K562 (cell line): ENCODE results near the gene NUP205. TPM values are rescaled to one million over a fixed set of nuclear protein-coding genes. Genes with fewer than 3 reads are reported as not detected.

Experiments used
- ATAC-seq: fragments of 200-7000 bp; cut with Tn5 transposase; 3 replicates; pipeline ENCODE4 v1.9.1; 2020; ENCODE audit warnings: moderate library complexity
- BruUV-seq: library from RNA; stranded (reverse); fragments of 400-500 nt; replicated peaks from 2 replicates; lab custom pipeline; 2021; lab: Mats Ljungman, UMichigan
- CTCF ChIA-PET: fragments of 300-600 bp; formaldehyde crosslinking; extraction: SDS; loops from one replicate; lab custom pipeline; 2021; ENCODE audit warnings: low intra/inter-chr PET ratio; lab: Yijun Ruan, JAX
- POLR2A ChIA-PET: fragments of 300-600, 350-650 bp; sonication (Branson Sonifier 250); formaldehyde crosslinking; extraction: SDS; loops from one replicate; lab custom pipeline; 2021; ENCODE audit warnings: antibody characterized with exemption, inconsistent platforms; lab: Yijun Ruan, JAX
- DNase-seq, 4 experiments: peaks; one replicate each; pipeline versions ENCODE4 v3.0.0 to v3.0.0-alpha.2; 2011 to 2018; ENCODE audit warnings: low spot score in 3 of 4, mixed read lengths in 3 of 4; ENCODE audit errors: extremely low read depth in 1 of 4
- FAIRE-seq: peaks from 2 replicates; lab custom pipeline; 2011; peaks lifted over from hg19 to GRCh38; lab: Jason Lieb, UNC
- H2AFZ ChIP-seq: 2 replicates; pipeline ENCODE4 v1.6.0; 2011; ENCODE audit warnings: low read depth, low read length, control low read depth, inconsistent platforms
- H3K27ac ChIP-seq: fragments of 200-600 bp; 3 replicates; pipeline ENCODE4 v1.8.0; 2011; ENCODE audit warnings: low read depth, mild to moderate bottlenecking, control low read depth, inconsistent platforms, low read length, moderate library complexity, mixed read lengths; ENCODE audit errors: extremely low read depth
- H3K27me3 ChIP-seq, 2 experiments: fragments of 300-600 bp in 1 of 2; 2 replicates in 1 of 2; 3 replicates in 1 of 2; pipeline versions ENCODE4 v1.6.0 to v1.8.0; 2011; ENCODE audit warnings: inconsistent platforms in 2 of 2, low read length in 2 of 2, mild to moderate bottlenecking in 1 of 2, mixed read lengths in 1 of 2, moderate library complexity in 1 of 2; ENCODE audit not compliant: control insufficient read depth in 2 of 2, insufficient read depth in 2 of 2
- H3K36me3 ChIP-seq: fragments of 300-600 bp; 3 replicates; pipeline ENCODE4 v1.8.0; 2011; ENCODE audit warnings: mild to moderate bottlenecking, low read length, inconsistent platforms; ENCODE audit not compliant: control insufficient read depth, insufficient read depth
- H3K4me1 ChIP-seq, 2 experiments: fragments of 200-600 bp in 1 of 2; replicated peaks in 1 of 2; 2 replicates in 1 of 2; 3 replicates in 1 of 2; pipeline versions ENCODE4 v1.5.1 to v1.8.0; 2011; ENCODE audit warnings: inconsistent platforms in 2 of 2, low read length in 2 of 2, mild to moderate bottlenecking in 1 of 2, mixed read lengths in 1 of 2, moderate library complexity in 1 of 2; ENCODE audit not compliant: control insufficient read depth in 2 of 2, insufficient read depth in 2 of 2
- H3K4me2 ChIP-seq: 2 replicates; pipeline ENCODE4 v1.6.1; 2011; ENCODE audit warnings: low read length, control low read depth, inconsistent platforms, mixed read lengths; ENCODE audit not compliant: insufficient read depth
- H3K4me3 ChIP-seq: fragments of 200-600 bp; sonication (generic), shearing (Covaris generic); 2 replicates; pipeline ENCODE4 v1.5.1; 2016; ENCODE audit warnings: control low read depth, inconsistent platforms
- H3K79me2 ChIP-seq: fragments of 200-600 bp; 3 replicates; pipeline ENCODE4 v1.8.0; 2011; ENCODE audit warnings: low read length, inconsistent platforms; ENCODE audit not compliant: control insufficient read depth, insufficient read depth
- H3K9ac ChIP-seq, 2 experiments: 2 replicates each; pipeline versions ENCODE4 v1.6.0 to v1.6.1; 2011; ENCODE audit warnings: low read depth in 2 of 2, low read length in 2 of 2, control low read depth in 1 of 2, inconsistent platforms in 1 of 2, mild to moderate bottlenecking in 1 of 2, mixed read lengths in 1 of 2; ENCODE audit not compliant: insufficient read depth in 1 of 2
- H3K9me1 ChIP-seq: one replicate; pipeline ENCODE4 v1.6.0; 2011; ENCODE audit warnings: inconsistent platforms, mild to moderate bottlenecking, low read length, moderate library complexity; ENCODE audit not compliant: control insufficient read depth, insufficient read depth
- H3K9me3 ChIP-seq: replicated peaks from 2 replicates; pipeline ENCODE4 v1.5.1; 2011; ENCODE audit warnings: low read depth, low read length, inconsistent platforms; ENCODE audit not compliant: control insufficient read depth, insufficient read depth
- H4K20me1 ChIP-seq: replicated peaks from 2 replicates; pipeline ENCODE4 v1.6.1; 2011; ENCODE audit warnings: low read length, inconsistent platforms, mixed read lengths; ENCODE audit not compliant: control insufficient read depth, insufficient read depth
- EHMT2 ChIP-seq: fragments of 450-650 bp; IDR thresholded peaks from 2 replicates; pipeline ENCODE4 v1.6.1; 2018; ENCODE audit warnings: antibody characterized with exemption
- GABPB1 ChIP-seq: sonication (generic); formaldehyde crosslinking; IDR thresholded peaks from 2 replicates; pipeline ENCODE4 v1.8.0; 2022; ENCODE audit warnings: mild to moderate bottlenecking, missing genetic modification reagents
- KLF16 ChIP-seq: IDR thresholded peaks from 2 replicates; pipeline ENCODE4 v1.6.1; 2016; ENCODE audit warnings: antibody characterized with exemption
- TEAD4 ChIP-seq, 2 experiments: sonication (generic) in 1 of 2; formaldehyde crosslinking in 1 of 2; IDR thresholded peaks; 2 replicates each; pipeline versions ENCODE4 v1.6.1 to v1.8.0; 2012 to 2022; ENCODE audit warnings: borderline replicate concordance in 1 of 2, inconsistent platforms in 1 of 2, low read length in 1 of 2, mild to moderate bottlenecking in 1 of 2, missing genetic modification reagents in 1 of 2
- ZNF717 ChIP-seq: fragments of 250-450 bp; sonication (Bioruptor Pico); IDR thresholded peaks from 2 replicates; pipeline ENCODE4 v1.5.0; 2021
- WGBS: fragments of 100-300 bp; shearing (Covaris generic); methylation state at CpG from one replicate; pipeline ENCODE4 v1.1.6; 2016; ENCODE audit warnings: low coverage, mixed read lengths; ENCODE audit not compliant: insufficient coverage; ENCODE audit errors: missing lambda C conversion rate; 5-methylcytosine and 5-hydroxymethylcytosine counted together
- in situ Hi-C: fragments of 300-500 bp; cut with MboI; formaldehyde crosslinking; loops from 4 replicates; pipeline ENCODE4 v1.15.0; 2018; ENCODE audit warnings: inconsistent platforms, mixed read lengths
- intact Hi-C: fragments of 100-400 bp; cut with micrococcal nuclease; formaldehyde crosslinking; loops from 2 replicates; pipeline ENCODE4 v1.14.2; 2022
- polyA plus RNA-seq, 8 experiments: library from polyadenylated mRNA; depleted of rRNA in 4 of 8; stranded (reverse) in 5 of 8; unstranded in 3 of 8; fragments of >200 nt; fragmentation: Nextera tagmentation in 2 of 8; fragmentation: Illumina TruSeq in 1 of 8; extraction: Ambion mirVana in 2 of 8; extraction: Trizol in 1 of 8; gene quantifications; 2 replicates each; pipeline versions ENCODE4 v1.2.1 to v1.2.3, GENCODE V29; 2011 to 2014; ENCODE audit warnings: inconsistent platforms in 1 of 8, missing spikeins in 1 of 8
- total RNA-seq, 7 experiments: library from RNA; depleted of rRNA in 6 of 7; stranded (reverse); fragments of >200 nt in 6 of 7; fragmentation: Illumina TruSeq in 2 of 7; extraction: Trizol in 2 of 7; gene quantifications; 2 replicates each; pipeline versions ENCODE4 v1.2.1 to v1.2.3, GENCODE V29; 2011 to 2021; ENCODE audit warnings: low replicate concordance in 1 of 7
- TF ChIP-seq, protein P1 (sequence below), 3 experiments: IDR thresholded peaks in 2 of 3; conservative IDR thresholded peaks in 1 of 3; 2 replicates each; pipeline ENCODE4 v1.5.1; 2011 to 2012; ENCODE audit warnings: low read length in 3 of 3, mild to moderate bottlenecking in 3 of 3, control low read depth in 2 of 3, improper control_type of control experiment in 1 of 3, inconsistent platforms in 1 of 3, low read depth in 1 of 3, mixed read lengths in 1 of 3, moderate library complexity in 1 of 3; ENCODE audit not compliant: insufficient read depth in 2 of 3
- TF ChIP-seq, protein P2 (sequence below), 2 experiments: fragments of 150-350 bp in 1 of 2; IDR thresholded peaks; 2 replicates each; pipeline ENCODE4 v1.6.1; 2012 to 2016; ENCODE audit warnings: low read depth in 2 of 2, low read length in 2 of 2, mild to moderate bottlenecking in 1 of 2, moderate library complexity in 1 of 2
- TF ChIP-seq, protein P3 (sequence below): sonication (generic); formaldehyde crosslinking; IDR thresholded peaks from 2 replicates; pipeline ENCODE4 v1.9.0; 2022; ENCODE audit warnings: mild to moderate bottlenecking, missing genetic modification reagents
- TF ChIP-seq, protein P4 (sequence below): fragments of 450-650 bp; IDR thresholded peaks from 2 replicates; pipeline ENCODE4 v1.6.1; 2017; ENCODE audit warnings: antibody characterized with exemption, mild to moderate bottlenecking

Gene NUP205
- total and polyA plus RNA-seq, 9 of the 15 experiments (the other 6 are each of a cell fraction or from before 2014, with no cell fraction given), result 101 to 282 (median 193) TPM

DNA sequence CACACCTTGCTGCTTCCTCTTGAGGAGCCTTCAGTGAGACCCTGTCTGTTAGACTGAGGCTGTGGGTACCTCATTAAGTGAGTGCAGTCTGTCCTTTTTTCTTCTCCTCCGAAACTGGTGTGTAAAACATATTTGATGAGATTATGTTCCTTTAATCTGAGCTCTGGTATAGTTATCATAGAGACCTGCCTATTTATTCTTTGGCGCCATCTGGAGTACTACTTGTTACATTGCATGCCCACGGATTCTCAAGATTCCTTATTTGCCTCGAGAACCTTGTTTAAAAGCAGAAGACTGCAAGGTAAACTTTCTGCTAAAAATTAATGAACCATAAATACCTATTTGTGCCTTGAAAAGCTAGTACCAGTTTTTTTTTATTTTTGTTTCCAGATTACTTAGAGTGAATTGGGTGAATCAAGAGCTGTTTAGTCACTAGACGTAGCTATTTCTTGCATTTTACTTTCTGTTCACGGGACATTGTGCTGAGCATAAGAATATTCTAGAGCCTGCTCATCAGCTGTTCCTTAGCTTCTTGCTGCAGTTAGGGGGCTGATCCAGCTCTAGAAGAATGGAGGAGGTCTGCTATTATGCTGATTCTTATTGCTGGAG lies 87.7 kb downstream of the NUP205 start:
- intact Hi-C loops (loop anchor here (5.0 to 10.0 kb wide), 2 partner anchors 133 to 231 kb away; partner anchors contain the start of gene CNOT4), in situ Hi-C loops (loop anchor here (10.0 kb wide), 1 partner anchor 361 kb away; no protein-coding TSS in a partner anchor)
- Histone ChIP-seq H3K36me3 (peaks cover 92% of the 10 kb centered on the region), H3K9me1 (no peaks in the 10 kb centered on the region), H3K9ac (no peak overlapping the region), H2AFZ (no peak overlapping the region), H3K9me3 (no peaks in the 10 kb centered on the region), H4K20me1 (no peaks in the 10 kb centered on the region), H3K4me3 (no peak overlapping the region), H3K27me3 (no peaks in the 10 kb centered on the region), H3K4me2 (no peak overlapping the region), H3K4me1 (peaks cover under 1 to 6% of the 10 kb centered on the region in 2 experiments; a peak in 2 of 5 replicates), H3K27ac (no peak overlapping the region), H3K79me2 (no peaks in the 10 kb centered on the region)
- POLR2A ChIA-PET, result interaction anchor here (0.9 to 3.5 kb wide), 3 partner anchors 17 to 365 kb away, joined by 4 to 24 read pairs (median 6); partner anchors contain the start of gene STMP1
- ATAC-seq, result peak; percentile 81
- FAIRE-seq, result peak; percentile 75
- peak; percentile 42 to 61 (median 52) for DNase-seq
- CTCF ChIA-PET, result interaction anchor here (0.5 to 4.8 kb wide), 6 partner anchors 24 to 364 kb away, joined by 3 to 51 read pairs (median 6); no protein-coding TSS in a partner anchor
- BruUV-seq, result no TSS peak
- 64% methylated on average over 6 of the region's 6 CpGs for WGBS
- TF ChIP-seq, protein P1, sequence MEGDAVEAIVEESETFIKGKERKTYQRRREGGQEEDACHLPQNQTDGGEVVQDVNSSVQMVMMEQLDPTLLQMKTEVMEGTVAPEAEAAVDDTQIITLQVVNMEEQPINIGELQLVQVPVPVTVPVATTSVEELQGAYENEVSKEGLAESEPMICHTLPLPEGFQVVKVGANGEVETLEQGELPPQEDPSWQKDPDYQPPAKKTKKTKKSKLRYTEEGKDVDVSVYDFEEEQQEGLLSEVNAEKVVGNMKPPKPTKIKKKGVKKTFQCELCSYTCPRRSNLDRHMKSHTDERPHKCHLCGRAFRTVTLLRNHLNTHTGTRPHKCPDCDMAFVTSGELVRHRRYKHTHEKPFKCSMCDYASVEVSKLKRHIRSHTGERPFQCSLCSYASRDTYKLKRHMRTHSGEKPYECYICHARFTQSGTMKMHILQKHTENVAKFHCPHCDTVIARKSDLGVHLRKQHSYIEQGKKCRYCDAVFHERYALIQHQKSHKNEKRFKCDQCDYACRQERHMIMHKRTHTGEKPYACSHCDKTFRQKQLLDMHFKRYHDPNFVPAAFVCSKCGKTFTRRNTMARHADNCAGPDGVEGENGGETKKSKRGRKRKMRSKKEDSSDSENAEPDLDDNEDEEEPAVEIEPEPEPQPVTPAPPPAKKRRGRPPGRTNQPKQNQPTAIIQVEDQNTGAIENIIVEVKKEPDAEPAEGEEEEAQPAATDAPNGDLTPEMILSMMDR (IDR thresholded peaks at IDR 0.05 in 2 of 3, conservative IDR thresholded peaks at IDR 0.05 in 1 of 3; ENCODE audit: insufficient read depth in 2 of 3, low read depth in 1 of 3, low read length in 3 of 3), result peak; percentile 64 to 82 (median 70); a peak in 5 of 6 replicates
- TF ChIP-seq, protein P2, sequence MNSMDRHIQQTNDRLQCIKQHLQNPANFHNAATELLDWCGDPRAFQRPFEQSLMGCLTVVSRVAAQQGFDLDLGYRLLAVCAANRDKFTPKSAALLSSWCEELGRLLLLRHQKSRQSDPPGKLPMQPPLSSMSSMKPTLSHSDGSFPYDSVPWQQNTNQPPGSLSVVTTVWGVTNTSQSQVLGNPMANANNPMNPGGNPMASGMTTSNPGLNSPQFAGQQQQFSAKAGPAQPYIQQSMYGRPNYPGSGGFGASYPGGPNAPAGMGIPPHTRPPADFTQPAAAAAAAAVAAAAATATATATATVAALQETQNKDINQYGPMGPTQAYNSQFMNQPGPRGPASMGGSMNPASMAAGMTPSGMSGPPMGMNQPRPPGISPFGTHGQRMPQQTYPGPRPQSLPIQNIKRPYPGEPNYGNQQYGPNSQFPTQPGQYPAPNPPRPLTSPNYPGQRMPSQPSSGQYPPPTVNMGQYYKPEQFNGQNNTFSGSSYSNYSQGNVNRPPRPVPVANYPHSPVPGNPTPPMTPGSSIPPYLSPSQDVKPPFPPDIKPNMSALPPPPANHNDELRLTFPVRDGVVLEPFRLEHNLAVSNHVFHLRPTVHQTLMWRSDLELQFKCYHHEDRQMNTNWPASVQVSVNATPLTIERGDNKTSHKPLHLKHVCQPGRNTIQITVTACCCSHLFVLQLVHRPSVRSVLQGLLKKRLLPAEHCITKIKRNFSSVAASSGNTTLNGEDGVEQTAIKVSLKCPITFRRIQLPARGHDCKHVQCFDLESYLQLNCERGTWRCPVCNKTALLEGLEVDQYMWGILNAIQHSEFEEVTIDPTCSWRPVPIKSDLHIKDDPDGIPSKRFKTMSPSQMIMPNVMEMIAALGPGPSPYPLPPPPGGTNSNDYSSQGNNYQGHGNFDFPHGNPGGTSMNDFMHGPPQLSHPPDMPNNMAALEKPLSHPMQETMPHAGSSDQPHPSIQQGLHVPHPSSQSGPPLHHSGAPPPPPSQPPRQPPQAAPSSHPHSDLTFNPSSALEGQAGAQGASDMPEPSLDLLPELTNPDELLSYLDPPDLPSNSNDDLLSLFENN (IDR thresholded peaks at IDR 0.05; ENCODE audit: low read depth in 2 of 2, low read length in 2 of 2), result no peak
- no peak for TF ChIP-seq ZNF717 (CRISPR knock-in tag)
- TF ChIP-seq, protein P3, sequence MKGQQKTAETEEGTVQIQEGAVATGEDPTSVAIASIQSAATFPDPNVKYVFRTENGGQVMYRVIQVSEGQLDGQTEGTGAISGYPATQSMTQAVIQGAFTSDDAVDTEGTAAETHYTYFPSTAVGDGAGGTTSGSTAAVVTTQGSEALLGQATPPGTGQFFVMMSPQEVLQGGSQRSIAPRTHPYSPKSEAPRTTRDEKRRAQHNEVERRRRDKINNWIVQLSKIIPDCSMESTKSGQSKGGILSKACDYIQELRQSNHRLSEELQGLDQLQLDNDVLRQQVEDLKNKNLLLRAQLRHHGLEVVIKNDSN (CRISPR knock-in tag), result no peak
- TF ChIP-seq KLF16, result peak; percentile 47; the same call in 1 of the 2 replicates
- TF ChIP-seq, protein P4, sequence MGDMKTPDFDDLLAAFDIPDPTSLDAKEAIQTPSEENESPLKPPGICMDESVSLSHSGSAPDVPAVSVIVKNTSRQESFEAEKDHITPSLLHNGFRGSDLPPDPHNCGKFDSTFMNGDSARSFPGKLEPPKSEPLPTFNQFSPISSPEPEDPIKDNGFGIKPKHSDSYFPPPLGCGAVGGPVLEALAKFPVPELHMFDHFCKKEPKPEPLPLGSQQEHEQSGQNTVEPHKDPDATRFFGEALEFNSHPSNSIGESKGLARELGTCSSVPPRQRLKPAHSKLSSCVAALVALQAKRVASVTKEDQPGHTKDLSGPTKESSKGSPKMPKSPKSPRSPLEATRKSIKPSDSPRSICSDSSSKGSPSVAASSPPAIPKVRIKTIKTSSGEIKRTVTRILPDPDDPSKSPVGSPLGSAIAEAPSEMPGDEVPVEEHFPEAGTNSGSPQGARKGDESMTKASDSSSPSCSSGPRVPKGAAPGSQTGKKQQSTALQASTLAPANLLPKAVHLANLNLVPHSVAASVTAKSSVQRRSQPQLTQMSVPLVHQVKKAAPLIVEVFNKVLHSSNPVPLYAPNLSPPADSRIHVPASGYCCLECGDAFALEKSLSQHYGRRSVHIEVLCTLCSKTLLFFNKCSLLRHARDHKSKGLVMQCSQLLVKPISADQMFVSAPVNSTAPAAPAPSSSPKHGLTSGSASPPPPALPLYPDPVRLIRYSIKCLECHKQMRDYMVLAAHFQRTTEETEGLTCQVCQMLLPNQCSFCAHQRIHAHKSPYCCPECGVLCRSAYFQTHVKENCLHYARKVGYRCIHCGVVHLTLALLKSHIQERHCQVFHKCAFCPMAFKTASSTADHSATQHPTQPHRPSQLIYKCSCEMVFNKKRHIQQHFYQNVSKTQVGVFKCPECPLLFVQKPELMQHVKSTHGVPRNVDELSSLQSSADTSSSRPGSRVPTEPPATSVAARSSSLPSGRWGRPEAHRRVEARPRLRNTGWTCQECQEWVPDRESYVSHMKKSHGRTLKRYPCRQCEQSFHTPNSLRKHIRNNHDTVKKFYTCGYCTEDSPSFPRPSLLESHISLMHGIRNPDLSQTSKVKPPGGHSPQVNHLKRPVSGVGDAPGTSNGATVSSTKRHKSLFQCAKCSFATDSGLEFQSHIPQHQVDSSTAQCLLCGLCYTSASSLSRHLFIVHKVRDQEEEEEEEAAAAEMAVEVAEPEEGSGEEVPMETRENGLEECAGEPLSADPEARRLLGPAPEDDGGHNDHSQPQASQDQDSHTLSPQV, result no peak
- TF ChIP-seq EHMT2, result no peak
- 0 out of 2 replicates have a peak, but pooled peaks have one; percentile 16 for TF ChIP-seq GABPB1 (CRISPR knock-in tag)
- TF ChIP-seq TEAD4 (IDR thresholded peaks at IDR 0.05; ENCODE audit: low read length), result 0 out of 2 replicates have a peak, but pooled peaks have one; percentile 19
- TF ChIP-seq TEAD4 (CRISPR knock-in tag; IDR thresholded peaks at IDR 0.05; ENCODE audit: borderline replicate concordance), result no peak
